ELR (cell line): Measurements from ENCODE around the gene TEX26.

Source experiments
- DNase-seq: peaks from one replicate; pipeline ENCODE4 v3.0.0-alpha.2; 2015; ENCODE audit warnings: low read depth

TEX26 gene

DNA sequence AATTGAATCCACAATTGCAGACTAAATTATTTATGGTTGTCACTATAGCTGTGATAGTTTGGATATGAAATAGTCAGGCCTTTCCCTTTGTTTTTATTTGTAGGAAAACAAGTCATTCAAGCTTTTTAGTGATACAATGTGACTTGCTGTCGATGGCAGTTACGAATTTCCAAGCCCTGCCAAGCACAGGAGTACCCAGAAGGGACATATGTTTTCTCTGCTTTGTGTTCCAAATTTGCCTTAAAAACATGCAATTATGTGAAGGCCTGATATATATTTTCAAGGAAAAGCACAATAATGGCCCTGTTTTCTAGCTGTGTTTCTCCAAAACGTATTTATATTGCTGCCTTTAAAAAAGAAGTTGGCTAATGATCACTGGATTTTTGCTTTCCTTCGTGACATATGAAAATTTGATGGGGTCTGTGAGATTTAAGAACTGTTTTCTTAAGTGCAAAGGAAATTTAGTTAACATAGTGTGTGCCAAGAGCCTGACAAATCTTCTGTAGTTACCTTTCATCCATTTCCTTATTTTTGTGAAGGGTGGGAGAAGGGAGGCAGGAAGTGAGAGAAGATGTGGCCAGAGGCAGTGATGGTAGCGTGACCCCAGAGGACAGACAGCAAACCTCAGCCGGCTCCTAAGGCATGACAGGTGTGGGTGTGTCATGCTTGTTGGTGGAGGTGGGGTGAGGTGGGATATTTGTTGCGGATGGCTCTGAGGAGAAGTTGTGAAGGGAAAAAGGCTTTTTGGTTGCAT, 79.6 kb downstream of the TEX26 start:
- no peak for DNase-seq

DNA sequence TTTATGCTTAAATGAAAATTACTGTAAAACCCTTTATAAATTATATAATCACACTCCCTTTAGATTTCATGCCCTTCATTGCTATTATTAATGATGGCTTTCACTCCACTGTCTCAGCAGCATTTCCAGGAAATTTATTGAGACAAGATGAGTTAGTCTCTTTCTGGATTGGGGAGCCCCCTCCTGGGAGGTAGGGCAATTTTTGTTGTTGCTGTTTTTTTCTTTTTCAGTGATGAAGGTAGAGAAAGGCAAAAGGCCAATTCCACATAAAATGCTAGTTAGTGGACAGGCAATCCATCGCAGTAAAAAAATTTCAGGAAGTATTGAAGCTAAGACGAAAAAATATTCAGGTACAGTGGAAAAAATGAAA, 80.2 kb downstream of the TEX26 start:
- peak; percentile 56 for DNase-seq

GRCh38 chr13:31014456-31014855, 82.0 kb downstream of the TEX26 start:
- no peak for DNase-seq

- DNase-seq = no peak
Measured at GRCh38 chr13:31015199-31015598, 82.7 kb downstream of the TEX26 start.

GRCh38 chr13:31016342-31017325, 84.2 kb downstream of the TEX26 start:
- no peak for DNase-seq

- no peak for DNase-seq
Measured at GRCh38 chr13:31018511-31018910, 86.1 kb downstream of the TEX26 start.

DNA sequence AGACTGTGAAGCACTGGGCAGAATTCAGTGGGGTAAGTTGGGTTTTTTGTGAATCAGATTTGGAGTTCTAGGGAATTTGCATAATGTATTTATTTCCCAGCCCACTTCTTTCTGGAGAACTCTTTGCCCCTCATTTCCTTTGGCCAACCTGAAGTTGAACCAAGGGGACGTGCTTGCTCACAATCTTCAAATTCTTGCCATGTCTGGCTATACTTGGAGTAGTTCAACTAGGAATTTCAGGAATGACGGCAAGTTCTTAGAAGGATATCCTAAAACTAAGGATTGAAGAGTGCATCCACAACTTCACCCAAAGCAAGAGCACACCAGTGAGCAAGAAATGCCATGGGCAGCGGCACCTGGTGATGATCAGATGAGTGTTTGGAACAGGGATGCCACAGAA, 88.5 kb downstream of the TEX26 start:
- no peak for DNase-seq

GRCh38 chr13:31022288-31022895, 89.9 kb downstream of the TEX26 start:
- no peak for DNase-seq

GRCh38 chr13:31022928-31023530, 90.6 kb downstream of the TEX26 start:
- no peak for DNase-seq
